Neural cell (in vitro differentiated cells): Measurements from ENCODE around the gene HDC.

Source experiments
- EP300 ChIP-seq: fragments of 450-650 bp; conservative IDR thresholded peaks from 2 replicates; pipeline ENCODE4 v1.6.1; 2014; ENCODE audit warnings: antibody characterized with exemption, mild to moderate bottlenecking, moderate library complexity; ENCODE audit not compliant: poor library complexity, severe bottlenecking
- EZH2 ChIP-seq: fragments of 200-600, 300-800 bp; shearing (Covaris generic), sonication (generic); IDR thresholded peaks from 2 replicates; pipeline ENCODE4 v1.6.1; 2014; ENCODE audit warnings: antibody characterized with exemption, low read length, borderline replicate concordance, mild to moderate bottlenecking; ENCODE audit not compliant: insufficient read depth, poor library complexity, severe bottlenecking
- MXI1 ChIP-seq: fragments of 450-650 bp; conservative IDR thresholded peaks from 2 replicates; pipeline ENCODE4 v1.6.1; 2014; ENCODE audit warnings: antibody characterized with exemption, mild to moderate bottlenecking; ENCODE audit not compliant: poor library complexity, severe bottlenecking
- POLR2AphosphoS5 ChIP-seq: IDR thresholded peaks from 2 replicates; pipeline ENCODE4 v1.6.1; 2012
- RAD21 ChIP-seq: fragments of 450-650 bp; conservative IDR thresholded peaks from 2 replicates; pipeline ENCODE4 v1.6.1; 2014; ENCODE audit warnings: antibody characterized with exemption, mild to moderate bottlenecking, moderate library complexity
- SMC3 ChIP-seq: fragments of 450-650 bp; conservative IDR thresholded peaks from 2 replicates; pipeline ENCODE4 v1.6.1; 2014; ENCODE audit warnings: antibody characterized with exemption, mild to moderate bottlenecking, moderate library complexity; ENCODE audit not compliant: poor library complexity
- TF ChIP-seq, protein P1 (sequence below): fragments of 450-650 bp; IDR thresholded peaks from 2 replicates; pipeline ENCODE4 v1.5.1; 2014; ENCODE audit warnings: antibody characterized with exemption, mild to moderate bottlenecking, moderate library complexity; ENCODE audit not compliant: poor library complexity, severe bottlenecking
- TF ChIP-seq, protein P2 (sequence below): IDR thresholded peaks from 2 replicates; pipeline ENCODE4 v1.6.1; 2012; ENCODE audit warnings: borderline replicate concordance

DNA sequence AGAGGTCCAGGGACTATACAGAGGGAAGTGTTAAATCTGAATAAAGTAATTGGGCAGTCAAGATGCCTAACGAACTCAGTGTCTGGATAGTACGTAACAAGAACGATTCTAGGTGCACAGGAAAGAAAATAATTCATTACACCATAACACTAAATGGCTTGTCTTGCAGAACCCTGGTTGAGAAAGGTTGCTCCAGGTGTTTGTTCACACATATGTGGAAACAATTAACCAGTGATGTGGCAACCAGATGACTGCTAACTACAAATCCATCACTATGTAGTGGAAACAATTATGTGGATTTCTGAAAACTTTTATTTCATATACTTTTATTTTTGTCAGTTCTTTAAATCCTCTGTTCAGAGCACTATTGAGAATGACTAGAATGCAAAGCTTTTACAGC is 10.4 kb upstream of the HDC start:
- no peak for TF ChIP-seq POLR2AphosphoS5
- TF ChIP-seq EZH2, result no peak
- TF ChIP-seq, protein P1, sequence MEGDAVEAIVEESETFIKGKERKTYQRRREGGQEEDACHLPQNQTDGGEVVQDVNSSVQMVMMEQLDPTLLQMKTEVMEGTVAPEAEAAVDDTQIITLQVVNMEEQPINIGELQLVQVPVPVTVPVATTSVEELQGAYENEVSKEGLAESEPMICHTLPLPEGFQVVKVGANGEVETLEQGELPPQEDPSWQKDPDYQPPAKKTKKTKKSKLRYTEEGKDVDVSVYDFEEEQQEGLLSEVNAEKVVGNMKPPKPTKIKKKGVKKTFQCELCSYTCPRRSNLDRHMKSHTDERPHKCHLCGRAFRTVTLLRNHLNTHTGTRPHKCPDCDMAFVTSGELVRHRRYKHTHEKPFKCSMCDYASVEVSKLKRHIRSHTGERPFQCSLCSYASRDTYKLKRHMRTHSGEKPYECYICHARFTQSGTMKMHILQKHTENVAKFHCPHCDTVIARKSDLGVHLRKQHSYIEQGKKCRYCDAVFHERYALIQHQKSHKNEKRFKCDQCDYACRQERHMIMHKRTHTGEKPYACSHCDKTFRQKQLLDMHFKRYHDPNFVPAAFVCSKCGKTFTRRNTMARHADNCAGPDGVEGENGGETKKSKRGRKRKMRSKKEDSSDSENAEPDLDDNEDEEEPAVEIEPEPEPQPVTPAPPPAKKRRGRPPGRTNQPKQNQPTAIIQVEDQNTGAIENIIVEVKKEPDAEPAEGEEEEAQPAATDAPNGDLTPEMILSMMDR, result no peak
- TF ChIP-seq RAD21, result no peak
- no peak for TF ChIP-seq EP300
- TF ChIP-seq, protein P2, sequence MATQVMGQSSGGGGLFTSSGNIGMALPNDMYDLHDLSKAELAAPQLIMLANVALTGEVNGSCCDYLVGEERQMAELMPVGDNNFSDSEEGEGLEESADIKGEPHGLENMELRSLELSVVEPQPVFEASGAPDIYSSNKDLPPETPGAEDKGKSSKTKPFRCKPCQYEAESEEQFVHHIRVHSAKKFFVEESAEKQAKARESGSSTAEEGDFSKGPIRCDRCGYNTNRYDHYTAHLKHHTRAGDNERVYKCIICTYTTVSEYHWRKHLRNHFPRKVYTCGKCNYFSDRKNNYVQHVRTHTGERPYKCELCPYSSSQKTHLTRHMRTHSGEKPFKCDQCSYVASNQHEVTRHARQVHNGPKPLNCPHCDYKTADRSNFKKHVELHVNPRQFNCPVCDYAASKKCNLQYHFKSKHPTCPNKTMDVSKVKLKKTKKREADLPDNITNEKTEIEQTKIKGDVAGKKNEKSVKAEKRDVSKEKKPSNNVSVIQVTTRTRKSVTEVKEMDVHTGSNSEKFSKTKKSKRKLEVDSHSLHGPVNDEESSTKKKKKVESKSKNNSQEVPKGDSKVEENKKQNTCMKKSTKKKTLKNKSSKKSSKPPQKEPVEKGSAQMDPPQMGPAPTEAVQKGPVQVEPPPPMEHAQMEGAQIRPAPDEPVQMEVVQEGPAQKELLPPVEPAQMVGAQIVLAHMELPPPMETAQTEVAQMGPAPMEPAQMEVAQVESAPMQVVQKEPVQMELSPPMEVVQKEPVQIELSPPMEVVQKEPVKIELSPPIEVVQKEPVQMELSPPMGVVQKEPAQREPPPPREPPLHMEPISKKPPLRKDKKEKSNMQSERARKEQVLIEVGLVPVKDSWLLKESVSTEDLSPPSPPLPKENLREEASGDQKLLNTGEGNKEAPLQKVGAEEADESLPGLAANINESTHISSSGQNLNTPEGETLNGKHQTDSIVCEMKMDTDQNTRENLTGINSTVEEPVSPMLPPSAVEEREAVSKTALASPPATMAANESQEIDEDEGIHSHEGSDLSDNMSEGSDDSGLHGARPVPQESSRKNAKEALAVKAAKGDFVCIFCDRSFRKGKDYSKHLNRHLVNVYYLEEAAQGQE, result no peak
- no peak for TF ChIP-seq SMC3
- no peak for TF ChIP-seq MXI1
